Cardiac septum (tissue), 1 donor: ENCODE measurements around the gene ANKS6. TPM values are rescaled to one million over a fixed set of nuclear protein-coding genes. Genes with fewer than 3 reads are reported as not detected.

Experiments
- DNase-seq: peaks from one replicate; pipeline ENCODE4 v3.0.0-alpha.2; 2020; ENCODE audit warnings: low spot score
- intact Hi-C: fragments of 100-400 bp; cut with DNase I; formaldehyde crosslinking; loops from one replicate; pipeline ENCODE4 v1.14.0; 2022
- total RNA-seq: library from RNA; stranded (reverse); fragmentation: NEBNext Ultra II Directional; extraction: Animal tissue kit (Norgen Biotek cat#: 25700); gene quantifications from one replicate; pipeline ENCODE4 v1.2.1, GENCODE V29; 2021
- donor health status: DM: no; HTN: no; CAD: no.

The ANKS6 gene
- total RNA-seq, 1 donor from 2014 or later: 7.6 TPM

DNA sequence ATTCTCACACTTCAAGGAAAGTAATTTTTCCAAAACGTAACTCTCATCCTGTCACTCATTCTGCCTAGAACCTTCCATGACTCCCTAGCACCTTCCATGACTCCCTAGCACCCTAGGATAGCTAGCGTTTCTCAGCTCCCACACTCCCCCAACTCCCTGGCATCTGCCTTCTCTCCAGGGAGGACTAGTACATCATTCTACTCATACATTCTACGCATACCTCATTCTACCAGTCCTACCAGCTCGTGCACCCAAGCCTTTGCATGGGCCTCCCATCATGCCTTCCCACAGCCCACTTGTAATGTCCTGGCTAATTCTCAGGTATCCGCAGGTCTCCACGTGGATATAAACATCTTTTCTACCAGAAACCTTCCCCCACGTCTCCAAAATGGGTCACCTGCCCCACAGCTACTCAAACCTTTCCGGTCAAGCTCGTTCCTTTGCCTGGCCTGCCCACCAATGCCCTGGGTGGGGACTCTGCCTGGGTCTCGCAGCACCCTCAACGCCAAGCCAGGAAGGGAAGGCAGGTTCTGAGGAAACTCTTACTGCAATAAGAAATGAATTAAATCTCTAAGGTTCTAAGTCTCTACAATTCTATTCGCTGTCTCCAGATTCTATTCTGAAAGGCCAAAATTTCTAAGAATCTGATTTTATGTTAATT is 930 bp downstream of the ANKS6 start:
- DNase-seq: no peak
- intact Hi-C loops: no loop called here

- DNase-seq: no peak
- intact Hi-C loops: no loop called here
Measured at GRCh38 chr9:98794802-98795201, 1.6 kb downstream of the ANKS6 start.

- no peak for DNase-seq
- intact Hi-C loops: no loop called here
Measured at GRCh38 chr9:98793031-98793430, 3.3 kb downstream of the ANKS6 start.

- intact Hi-C loops: no loop called here
- no peak for DNase-seq
Measured at GRCh38 chr9:98791608-98792490, 4.5 kb downstream of the ANKS6 start.

DNA sequence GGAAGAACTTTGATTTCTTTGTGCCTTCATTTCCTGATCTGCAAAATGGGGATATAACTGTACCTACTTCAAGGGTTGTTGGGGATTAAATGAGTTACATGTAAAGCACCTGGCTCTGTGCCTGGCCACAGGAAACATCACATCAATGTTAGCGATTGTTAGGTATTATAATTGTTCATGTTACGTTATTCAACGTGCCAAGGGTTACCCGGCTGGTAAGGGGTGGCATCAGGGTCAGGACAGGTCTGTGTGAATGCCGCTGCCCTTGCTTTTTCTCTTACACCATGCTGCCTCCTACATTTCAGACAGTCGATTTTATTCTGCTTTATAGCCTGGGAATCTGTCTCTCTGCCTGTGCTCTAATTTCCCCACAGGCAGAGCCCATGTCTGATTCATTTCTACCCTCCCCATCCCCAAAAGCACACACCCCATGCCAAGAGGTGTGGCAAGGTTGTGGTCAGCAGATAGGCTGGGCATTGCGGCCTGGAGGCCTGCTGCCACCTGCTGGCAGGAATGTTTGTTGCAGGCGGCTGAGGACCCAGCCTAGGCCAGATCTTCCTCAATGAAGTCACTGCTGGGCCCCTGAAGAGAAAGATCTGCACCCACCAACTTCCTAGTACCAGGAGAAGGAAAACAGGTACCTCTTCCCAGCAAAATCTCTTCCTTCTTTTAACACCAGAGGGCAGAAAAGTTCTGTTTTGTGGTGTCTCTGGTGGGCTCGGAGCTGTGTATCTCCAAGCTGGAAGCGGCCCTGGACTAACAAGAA is 5.3 kb downstream of the ANKS6 start:
- peak; percentile 90 for DNase-seq
- intact Hi-C loops: no loop called here

DNA sequence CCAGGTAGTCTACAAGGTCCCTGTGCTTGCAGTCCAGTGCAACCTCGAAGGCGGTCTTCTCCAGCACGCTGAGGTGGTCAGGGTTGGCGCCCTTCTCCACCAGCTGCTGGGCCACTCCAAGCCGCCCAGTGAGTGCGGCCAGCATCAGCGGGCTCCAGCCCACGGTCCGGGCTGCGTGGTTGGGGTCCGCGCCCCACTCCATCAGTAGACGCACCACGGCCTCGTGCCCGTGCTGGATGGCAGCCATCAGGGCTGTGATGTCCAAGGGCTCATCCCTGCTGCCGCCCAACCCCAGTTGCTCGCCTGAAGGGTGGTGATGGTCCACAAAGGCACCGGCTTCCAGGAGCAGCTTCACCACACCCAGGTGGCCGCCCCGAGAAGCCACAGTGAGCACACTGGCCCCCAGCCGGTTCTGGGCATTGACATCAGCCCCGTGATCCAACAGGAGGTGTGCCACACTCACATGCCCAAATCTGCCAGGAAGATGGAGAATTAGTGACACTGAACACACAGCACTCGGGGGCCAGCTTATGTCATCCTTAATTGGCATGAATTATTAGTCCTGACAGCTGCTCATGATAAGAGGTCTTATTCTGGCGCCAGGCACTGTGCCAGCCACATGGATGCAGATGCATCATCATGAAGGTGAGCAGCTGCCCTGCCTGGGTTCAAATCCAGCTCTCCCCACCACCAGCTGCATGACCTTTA is 6.1 kb downstream of the ANKS6 start:
- intact Hi-C loops: no loop called here
- peak; percentile 57 for DNase-seq

GRCh38 chr9:98789483-98790133 is 6.7 kb downstream of the ANKS6 start:
- no peak for DNase-seq
- intact Hi-C loops: no loop called here

DNA sequence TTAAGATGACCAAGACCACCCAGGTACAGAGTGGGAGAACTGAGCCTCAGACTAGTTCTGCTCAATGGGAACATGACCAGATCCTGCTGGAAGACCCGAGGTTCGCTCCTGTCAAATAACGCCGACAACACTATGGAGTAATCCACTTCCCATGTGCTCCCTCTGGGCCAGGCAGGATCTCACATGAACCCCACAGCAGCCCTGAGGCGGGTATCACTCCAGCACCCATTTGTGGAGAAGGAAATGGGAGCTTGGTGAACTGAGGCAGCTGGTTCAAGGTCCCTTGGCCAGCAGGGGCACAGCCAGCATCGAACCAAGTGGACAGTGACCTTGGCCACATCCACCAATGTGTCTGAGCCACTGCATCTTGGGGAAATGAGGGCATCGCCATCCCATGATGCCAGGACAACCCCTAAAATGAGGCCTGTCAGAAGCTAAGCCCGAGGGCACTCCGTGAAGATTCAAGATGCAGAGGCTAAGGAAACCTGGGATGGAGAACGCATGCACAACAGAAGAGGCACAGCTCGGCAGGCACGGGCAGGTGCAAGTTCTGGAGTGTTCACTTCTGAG is 8.5 kb downstream of the ANKS6 start:
- DNase-seq: no peak
- intact Hi-C loops: no loop called here

GRCh38 chr9:98786750-98787510 is 9.4 kb downstream of the ANKS6 start:
- intact Hi-C loops: no loop called here
- no peak for DNase-seq

- no peak for DNase-seq
- intact Hi-C loops: no loop called here
Measured at GRCh38 chr9:98784831-98785806, 11.2 kb downstream of the ANKS6 start.

- intact Hi-C loops: no loop called here
- DNase-seq: no peak
Measured at GRCh38 chr9:98783518-98784226, 12.7 kb downstream of the ANKS6 start.

DNA sequence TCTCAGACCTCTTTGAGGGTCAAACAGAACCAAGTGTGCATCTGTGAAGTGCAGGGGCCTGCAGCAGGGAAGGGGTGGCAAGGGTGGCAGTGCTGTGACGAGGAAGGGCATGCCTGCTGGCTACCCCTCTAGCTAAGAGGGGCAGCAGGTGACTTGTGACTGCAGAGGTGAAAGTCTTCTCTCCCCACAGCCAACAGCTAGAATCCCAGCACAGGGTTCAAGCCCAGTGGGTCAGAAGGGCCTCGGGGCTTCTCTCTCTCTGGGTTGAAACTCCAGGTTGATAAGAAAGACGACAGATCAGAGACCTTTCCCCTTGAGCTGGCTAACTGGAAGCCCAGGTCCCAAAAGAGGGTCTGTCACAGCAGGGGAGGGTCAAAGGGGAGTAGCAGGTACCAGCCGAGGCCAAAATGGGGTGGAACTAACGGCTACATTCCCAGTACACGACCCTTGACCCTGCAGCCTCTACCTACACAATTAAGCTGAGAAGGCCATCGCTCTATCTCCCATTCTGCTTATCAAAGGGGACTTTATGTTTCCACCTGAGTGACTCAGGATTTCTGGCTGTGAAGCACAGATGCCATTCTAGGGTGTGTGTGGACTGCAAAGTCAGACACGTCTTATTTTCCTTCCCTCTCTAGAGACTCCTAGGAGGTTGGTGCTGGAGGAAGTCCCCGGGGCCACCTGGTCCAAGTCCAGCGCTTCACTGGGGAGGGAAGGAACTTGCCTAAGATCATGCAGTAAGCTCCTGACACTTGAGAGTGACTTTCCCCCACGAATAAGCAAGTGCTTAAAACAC is 14.6 kb downstream of the ANKS6 start:
- no peak for DNase-seq
- intact Hi-C loops: no loop called here

GRCh38 chr9:98780059-98780749 is 16.2 kb downstream of the ANKS6 start:
- intact Hi-C loops: no loop called here
- DNase-seq: no peak

DNA sequence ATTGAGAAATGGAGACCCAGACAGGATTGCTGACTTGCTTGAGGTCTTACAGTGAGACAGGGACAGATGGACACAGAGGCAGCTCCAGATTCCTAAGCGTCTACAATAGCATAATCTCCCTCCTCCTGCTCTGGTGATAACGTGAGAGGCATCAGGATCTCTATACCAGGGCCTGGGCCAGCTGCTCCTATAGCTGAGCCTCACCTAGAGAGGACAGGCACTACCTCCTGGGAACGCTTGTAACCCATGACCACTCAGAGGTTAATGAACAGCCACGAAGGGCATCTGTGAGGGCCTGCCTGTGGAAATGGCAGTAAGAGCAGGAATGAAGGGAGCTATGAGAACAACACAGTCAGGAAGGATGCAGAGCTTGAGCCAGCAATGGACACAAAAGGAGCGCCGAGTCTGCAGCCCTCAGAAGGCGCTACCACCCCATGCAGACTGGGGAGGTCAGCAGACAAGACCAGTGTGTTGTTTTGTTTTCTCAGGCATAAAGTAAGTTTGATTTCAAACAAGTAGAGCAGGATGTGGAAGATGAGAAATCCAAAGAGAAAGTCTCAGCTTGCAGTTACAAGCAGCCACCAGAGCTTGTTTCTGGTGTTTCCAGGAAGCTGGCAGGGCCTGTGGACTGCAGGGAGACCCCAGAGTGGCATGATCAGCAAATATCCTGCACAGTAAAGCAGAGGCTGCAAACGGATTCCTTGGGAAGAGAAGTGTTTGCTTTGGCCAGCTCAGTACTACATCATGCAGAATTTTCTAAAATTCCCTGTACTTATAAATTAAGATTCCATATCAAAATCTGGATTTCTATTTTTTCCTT is 17.4 kb downstream of the ANKS6 start:
- intact Hi-C loops: no loop called here
- DNase-seq: no peak
